ENCODE results near the gene WFDC1. TPM values are rescaled to one million over a fixed set of nuclear protein-coding genes. Genes with fewer than 3 reads are reported as not detected.
A peak's percentile ranks its signal among the peaks of the same experiment; 100 is the strongest.

WFDC1 gene
- total and polyA plus RNA-seq, 4 donors: 1.0 to 5.2 (median 2.9) TPM

GRCh38 chr16:84307209-84307954 lies 12.7 kb downstream of the WFDC1 start (continued):
- no peak for TF ChIP-seq REST (IDR thresholded peaks at IDR 0.05)

- H3K9me3 ChIP-seq (ENCODE audit: control insufficient read depth in 4 of 4, low read length in 3 of 4): no peaks in the 10 kb centered on the region
- peak; percentile 50 to 69 for TF ChIP-seq RAD21 (IDR thresholded peaks at IDR 0.05)
- TF ChIP-seq, protein P1, sequence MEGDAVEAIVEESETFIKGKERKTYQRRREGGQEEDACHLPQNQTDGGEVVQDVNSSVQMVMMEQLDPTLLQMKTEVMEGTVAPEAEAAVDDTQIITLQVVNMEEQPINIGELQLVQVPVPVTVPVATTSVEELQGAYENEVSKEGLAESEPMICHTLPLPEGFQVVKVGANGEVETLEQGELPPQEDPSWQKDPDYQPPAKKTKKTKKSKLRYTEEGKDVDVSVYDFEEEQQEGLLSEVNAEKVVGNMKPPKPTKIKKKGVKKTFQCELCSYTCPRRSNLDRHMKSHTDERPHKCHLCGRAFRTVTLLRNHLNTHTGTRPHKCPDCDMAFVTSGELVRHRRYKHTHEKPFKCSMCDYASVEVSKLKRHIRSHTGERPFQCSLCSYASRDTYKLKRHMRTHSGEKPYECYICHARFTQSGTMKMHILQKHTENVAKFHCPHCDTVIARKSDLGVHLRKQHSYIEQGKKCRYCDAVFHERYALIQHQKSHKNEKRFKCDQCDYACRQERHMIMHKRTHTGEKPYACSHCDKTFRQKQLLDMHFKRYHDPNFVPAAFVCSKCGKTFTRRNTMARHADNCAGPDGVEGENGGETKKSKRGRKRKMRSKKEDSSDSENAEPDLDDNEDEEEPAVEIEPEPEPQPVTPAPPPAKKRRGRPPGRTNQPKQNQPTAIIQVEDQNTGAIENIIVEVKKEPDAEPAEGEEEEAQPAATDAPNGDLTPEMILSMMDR (IDR thresholded peaks at IDR 0.05; ENCODE audit: low read depth, low read length, missing input control): peak; percentile 23
- no peak for TF ChIP-seq REST (IDR thresholded peaks at IDR 0.05)
- no peak for TF ChIP-seq RXRA (IDR thresholded peaks at IDR 0.05)
- TF ChIP-seq SP1 (IDR thresholded peaks at IDR 0.05): no peak
- TF ChIP-seq FOXA2 (IDR thresholded peaks at IDR 0.05): no peak
- 35% methylated on average over 11 of the region's 11 CpGs for WGBS
- no peak for DNase-seq (ENCODE audit: low spot score)
- H3K27ac ChIP-seq (ENCODE audit: low read depth in 1 of 2, low read length in 2 of 2): no peak overlapping the region
- H3K4me3 ChIP-seq (ENCODE audit: low read depth in 1 of 3, low read length in 3 of 3): no peak overlapping the region
- peaks cover 0 to 4% (median 0%) of the 10 kb centered on the region in 4 donors for H3K27me3 ChIP-seq (ENCODE audit: control insufficient read depth in 4 of 4, insufficient read depth in 4 of 4, low read length in 3 of 4)
- H3K36me3 ChIP-seq (ENCODE audit: control insufficient read depth in 4 of 4, insufficient read depth in 3 of 4, low read depth in 1 of 4, low read length in 3 of 4): no peaks in the 10 kb centered on the region
- no peaks in the 10 kb centered on the region for H3K4me1 ChIP-seq (ENCODE audit: control insufficient read depth in 4 of 4, insufficient read depth in 4 of 4, low read length in 3 of 4)
- no peak overlapping the region for H3K9ac ChIP-seq (ENCODE audit: low read depth in 1 of 2, low read length in 2 of 2)
Observed at GRCh38 chr16:84308120-84308519, 13.4 kb downstream of the WFDC1 start.

- H3K27ac ChIP-seq (ENCODE audit: low read depth in 1 of 2, low read length in 2 of 2): no peak overlapping the region
- TF ChIP-seq YY1 (IDR thresholded peaks at IDR 0.05): no peak
- TF ChIP-seq GABPA (IDR thresholded peaks at IDR 0.05 in 1 of 2, conservative IDR thresholded peaks at IDR 0.05 in 1 of 2): no peak
- TF ChIP-seq ZBTB33 (IDR thresholded peaks at IDR 0.05): no peak
- TF ChIP-seq REST (IDR thresholded peaks at IDR 0.05): no peak
- TF ChIP-seq FOXA1 (IDR thresholded peaks at IDR 0.05): no peak
- TF ChIP-seq, protein P2, sequence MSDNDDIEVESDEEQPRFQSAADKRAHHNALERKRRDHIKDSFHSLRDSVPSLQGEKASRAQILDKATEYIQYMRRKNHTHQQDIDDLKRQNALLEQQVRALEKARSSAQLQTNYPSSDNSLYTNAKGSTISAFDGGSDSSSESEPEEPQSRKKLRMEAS (IDR thresholded peaks at IDR 0.05): no peak
- no peak for TF ChIP-seq SP1 (IDR thresholded peaks at IDR 0.05)
- no peak for TF ChIP-seq ATF3 (IDR thresholded peaks at IDR 0.05)
- TF ChIP-seq RXRA (IDR thresholded peaks at IDR 0.05): no peak
- no peak for TF ChIP-seq JUND (IDR thresholded peaks at IDR 0.05)
Observed at GRCh38 chr16:84310642-84311041, 16.0 kb downstream of the WFDC1 start.

More at GRCh38 chr16:84310642-84311041, 16.0 kb downstream of the WFDC1 start:
- H3K36me3 ChIP-seq (ENCODE audit: control insufficient read depth in 4 of 4, insufficient read depth in 3 of 4, low read depth in 1 of 4, low read length in 3 of 4): no peaks in the 10 kb centered on the region
- H3K4me1 ChIP-seq (ENCODE audit: control insufficient read depth in 4 of 4, insufficient read depth in 4 of 4, low read length in 3 of 4): no peaks in the 10 kb centered on the region
- H3K27me3 ChIP-seq (ENCODE audit: control insufficient read depth in 4 of 4, insufficient read depth in 4 of 4, low read length in 3 of 4): peaks cover 0 to 4% (median 0%) of the 10 kb centered on the region in 4 donors
- DNase-seq (ENCODE audit: low spot score): no peak
- H3K4me3 ChIP-seq (ENCODE audit: low read depth in 1 of 3, low read length in 3 of 3): no peak overlapping the region
- H3K9me3 ChIP-seq (ENCODE audit: control insufficient read depth in 4 of 4, low read length in 3 of 4): no peaks in the 10 kb centered on the region
- WGBS: 90% methylated on average over 7 of the region's 7 CpGs
- H3K9ac ChIP-seq (ENCODE audit: low read depth in 1 of 2, low read length in 2 of 2): no peak overlapping the region

All from liver (tissue), 9 donors.